HPDE6-E6E7 (cell line): ENCODE measurements around the gene CIB2.

ENCODE experiments used
- DNase-seq: peaks from one replicate; pipeline ENCODE4 v3.0.0; 2011; ENCODE audit warnings: missing footprints; ENCODE audit errors: extremely low spot score

The CIB2 gene

DNA sequence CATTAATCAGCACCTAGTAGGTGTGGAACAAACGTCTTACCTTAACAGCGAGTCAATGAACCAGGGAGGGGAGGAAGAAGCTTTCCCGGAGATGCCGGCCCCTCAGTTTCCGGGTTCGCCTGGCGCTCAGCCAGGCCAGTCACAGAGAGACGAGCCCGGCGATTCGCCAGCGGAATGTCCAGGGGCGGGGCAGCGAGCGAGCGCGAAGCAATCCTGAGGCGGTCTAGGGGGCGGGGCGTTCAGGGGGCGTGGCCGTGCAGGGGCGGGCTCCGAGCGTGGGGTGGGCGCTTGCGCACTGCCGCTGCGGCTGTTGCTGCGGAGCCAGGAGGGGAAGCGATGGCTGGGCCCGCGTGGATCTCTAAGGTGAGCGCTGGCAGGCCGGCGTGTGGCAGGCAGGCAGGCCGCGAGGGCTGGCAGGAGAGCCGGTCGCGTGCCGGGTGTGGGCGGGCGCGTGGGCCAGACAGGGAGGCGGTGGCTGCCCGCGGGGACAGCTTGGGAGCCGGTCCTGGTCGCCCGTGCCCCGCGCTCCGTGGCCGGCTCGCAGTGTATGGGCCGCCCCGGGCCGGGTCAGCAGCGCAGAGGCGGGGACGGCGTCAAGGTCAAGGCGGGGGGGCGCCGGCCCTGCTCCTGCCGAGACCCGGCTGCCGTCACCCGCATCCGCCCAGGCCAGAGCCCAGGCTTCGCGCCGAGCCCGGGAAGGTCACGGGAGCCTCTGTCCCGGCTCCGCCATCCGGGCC, 18.0 kb upstream of the CIB2 start, which contains the start of gene IDH3A:
TSS of gene IDH3A (plus strand) at position 295 of the 737 bp plus-strand sequence. CDS start at position 337, 42 bp downstream.
- DNase-seq = peak; percentile 86

DNA sequence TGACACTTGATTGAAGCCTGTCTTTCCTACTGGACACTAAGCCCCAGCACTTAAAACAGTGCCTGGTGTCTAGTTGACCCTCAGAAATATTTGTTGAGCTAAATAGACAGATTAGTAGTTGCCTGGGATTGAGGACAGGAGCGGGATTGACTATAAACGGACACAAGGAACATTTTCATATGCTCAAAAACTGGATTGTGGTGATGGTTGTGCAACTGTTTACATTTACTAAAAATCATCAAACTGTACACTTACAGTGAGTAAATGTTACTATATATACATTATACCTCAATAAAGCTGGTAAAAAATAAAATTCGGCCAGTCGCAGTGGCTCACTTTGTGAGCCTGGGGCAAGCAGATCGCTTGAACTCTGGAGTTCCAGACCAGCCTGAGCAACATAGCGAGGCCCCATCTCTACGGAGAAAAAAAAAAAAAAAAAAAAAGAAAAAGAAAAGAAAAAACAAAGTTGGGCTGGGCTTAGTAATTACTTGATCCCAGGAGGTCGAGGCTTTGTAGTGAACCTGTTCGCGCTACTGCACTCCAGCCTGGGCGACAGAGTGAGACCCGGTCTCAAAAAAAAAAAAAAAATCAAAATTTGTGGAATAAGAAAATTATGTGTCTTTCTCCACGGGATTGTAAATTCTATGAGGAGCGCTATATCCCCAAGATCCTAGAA, 17.3 kb upstream of the CIB2 start:
- DNase-seq = no peak

DNA sequence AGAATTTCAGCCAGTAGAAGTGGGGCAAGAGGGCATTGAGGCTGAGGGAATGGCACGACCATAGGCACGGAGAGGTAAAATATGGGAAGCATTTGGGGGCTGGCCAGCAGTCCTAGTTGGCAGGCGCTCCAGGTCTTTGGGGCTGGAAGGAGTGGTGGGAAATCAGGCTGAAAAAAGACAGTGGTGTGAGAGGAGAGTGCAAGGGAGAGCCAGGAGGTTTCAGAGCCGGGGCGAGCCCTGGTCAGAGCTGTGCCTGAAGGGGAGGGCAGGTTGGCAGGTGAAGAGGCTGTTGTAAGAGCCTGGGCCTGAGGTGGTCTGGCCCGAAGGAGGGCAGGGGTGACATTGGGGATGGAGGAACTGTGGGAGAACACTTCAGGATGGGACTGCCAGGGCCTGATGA, 16.3 kb upstream of the CIB2 start:
- DNase-seq = no peak

DNA sequence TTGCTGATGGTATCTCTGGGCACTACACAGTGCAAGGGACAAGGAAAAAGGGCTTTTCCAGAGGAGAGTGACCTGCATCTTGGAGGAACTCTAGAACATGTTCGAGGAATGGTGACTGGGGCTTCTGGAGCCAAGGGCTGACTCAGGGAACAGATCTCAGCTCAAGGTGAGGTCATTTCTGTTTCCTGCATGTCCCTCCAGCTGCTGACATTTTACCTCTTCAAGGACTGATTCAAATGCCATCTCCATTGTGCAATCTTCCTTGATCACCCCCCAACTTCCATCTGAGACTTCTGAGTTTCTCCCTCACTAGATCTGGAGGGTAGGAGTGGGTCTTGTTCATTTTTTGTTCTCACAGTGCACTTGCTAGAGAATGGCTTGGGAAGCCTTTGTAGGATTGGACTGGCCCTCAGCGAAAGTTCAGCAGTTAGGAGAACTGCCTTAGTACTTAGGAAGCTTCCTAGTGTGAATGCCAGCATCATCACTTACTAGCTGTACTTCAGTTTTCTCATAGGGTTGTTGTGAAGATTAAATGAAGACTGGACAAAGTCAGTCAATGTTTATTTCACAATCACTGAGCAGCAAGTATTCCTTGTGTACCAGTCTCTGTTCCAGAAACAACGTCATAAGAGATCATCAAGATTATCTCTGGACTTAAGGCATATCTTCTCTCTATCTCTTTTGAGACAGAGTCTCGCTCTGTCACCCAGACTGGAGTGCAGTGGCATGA, 15.3 kb upstream of the CIB2 start:
- no peak for DNase-seq

DNA sequence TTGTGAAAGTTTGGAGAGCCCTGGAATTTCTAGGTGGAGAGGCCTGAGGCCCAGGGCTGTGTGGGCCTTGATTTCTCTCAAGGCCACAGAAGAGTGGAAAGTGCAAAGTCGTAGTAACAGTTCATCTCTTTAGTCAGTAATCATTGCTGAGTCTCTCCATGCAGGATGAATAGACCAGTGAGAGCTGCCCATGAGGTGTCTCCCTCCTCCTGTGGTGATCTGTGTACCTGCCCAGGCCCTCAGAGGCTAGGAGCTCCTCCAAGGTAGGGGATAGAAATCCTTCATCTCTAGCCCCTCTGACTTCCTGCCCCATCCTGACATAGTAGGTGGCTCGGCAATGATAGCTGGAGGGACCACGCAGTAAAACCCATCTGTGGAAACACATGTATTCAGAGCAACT, 11.1 kb upstream of the CIB2 start:
- DNase-seq = no peak

DNA sequence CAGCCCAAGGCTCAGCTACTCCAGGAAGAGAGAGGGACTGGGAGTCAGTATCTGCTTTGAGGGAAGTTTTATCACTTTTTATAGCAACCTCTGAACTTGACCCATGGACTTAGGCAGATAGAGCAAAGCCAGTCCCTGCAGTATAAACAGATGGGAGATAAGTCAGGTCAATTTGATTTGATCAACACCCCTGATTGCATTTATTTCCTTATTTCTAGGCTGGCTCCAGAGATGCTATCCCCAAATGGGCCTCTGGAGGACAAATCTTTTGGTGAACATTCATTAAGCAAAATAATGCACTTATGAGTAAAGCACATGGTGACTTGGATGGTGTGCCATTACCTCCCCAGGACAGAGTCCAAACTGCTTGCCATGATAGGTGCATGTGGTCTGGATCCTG, 9.0 kb upstream of the CIB2 start:
- no peak for DNase-seq

DNA sequence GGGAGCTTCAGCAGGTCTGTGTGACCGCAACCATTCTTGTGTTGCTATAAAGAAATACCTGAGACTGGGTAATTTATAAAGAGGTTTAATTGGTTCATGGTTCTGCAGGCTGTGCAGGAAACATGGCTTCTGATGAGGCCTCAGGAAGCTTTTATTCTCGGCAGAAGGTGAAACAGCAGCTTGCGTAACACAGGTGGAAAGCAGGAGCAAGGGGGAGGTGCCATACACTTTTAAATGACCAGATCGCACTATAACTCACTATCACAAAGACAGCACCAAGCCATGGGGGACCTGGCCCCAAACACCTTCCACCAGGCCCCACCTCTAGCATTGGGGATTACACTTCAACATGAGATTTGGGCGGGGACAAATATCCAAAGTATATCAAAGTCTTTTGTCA, 8.3 kb upstream of the CIB2 start:
- no peak for DNase-seq

DNA sequence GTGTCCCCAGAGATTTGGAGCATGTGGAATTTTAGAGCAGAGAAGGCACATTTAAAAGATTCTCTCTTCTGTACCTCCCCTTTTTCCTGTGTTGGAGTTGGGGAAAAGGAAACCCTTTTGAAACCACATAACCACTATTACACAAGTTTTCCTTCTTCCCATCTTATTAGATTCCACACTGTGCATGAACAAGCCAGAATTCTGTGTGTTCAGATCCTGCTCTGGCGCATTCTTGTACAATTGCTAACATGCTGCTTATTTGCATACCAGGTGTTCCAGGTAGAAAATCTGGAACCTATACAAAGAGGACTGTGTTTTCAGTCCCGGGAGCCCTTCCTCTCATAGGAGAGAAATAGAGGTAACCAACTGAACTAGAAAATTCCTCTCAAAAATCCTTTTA, 2.6 kb upstream of the CIB2 start:
- peak; percentile 68 for DNase-seq

DNA sequence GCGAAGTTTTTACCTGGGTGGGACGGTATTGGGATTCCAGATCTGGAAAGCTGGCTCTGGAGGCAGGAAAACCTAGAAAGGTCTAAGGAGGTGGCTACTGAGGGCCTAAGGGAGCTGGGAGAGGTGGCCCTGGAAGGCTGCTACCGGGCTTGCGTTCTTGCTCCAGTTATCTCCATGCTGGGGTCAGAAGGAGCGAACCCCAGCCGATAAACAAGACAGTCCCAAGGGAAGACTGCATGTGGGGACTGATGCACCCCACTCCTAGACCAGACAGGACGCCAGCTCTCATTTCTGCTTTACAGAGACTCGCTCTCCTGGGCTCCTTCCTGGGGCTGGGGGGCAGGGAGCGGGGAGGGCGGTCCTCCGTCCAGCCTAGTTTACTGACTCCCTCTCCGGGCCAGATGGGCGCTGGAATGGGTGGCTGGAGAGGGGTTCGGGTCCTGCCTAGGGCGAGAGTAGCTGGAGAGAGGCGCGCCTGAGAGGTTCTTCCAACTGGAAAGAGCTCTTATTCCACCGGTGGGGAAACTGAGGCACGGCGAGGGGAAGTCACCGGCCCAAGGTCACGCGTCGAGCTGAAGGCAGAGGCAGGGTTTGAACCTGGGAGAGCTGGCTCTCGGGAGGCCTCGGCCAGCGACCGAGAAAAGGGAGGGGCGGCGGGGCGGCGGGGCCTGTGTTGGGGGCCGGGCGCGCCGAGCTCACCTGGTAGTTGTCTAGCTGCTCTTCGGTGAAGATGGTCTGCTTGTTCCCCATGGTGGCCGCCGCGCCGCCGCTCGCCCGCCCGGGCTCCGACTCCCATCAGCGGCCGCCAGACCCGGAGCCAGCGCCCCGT, 565 bp downstream of the CIB2 start:
- no peak for DNase-seq

DNA sequence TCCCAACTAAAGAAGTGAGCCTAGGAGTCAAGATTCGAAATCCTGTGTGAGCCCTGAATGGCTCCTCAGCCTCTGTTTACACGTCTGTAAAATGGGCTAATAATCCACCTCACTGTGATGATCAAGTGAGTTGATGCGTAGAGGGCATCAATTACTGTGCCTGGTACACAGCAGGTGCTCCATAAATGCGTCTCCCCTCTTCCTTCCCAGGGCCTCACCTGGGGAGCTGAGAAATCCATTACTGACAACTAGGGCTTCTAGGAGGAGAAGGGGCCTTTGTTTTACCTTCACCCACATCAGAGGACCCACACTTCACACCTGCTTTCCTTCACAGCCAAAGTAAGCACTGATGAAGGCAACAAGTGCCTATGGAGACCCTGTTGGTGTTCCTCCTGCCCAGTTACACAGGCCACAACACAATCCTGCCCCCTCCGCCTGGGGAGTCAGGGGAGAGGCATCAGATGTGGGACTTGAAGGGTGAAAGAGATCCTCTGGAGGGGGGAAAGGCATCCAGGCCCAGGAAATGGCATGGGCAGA, 1.4 kb downstream of the CIB2 start:
- no peak for DNase-seq

DNA sequence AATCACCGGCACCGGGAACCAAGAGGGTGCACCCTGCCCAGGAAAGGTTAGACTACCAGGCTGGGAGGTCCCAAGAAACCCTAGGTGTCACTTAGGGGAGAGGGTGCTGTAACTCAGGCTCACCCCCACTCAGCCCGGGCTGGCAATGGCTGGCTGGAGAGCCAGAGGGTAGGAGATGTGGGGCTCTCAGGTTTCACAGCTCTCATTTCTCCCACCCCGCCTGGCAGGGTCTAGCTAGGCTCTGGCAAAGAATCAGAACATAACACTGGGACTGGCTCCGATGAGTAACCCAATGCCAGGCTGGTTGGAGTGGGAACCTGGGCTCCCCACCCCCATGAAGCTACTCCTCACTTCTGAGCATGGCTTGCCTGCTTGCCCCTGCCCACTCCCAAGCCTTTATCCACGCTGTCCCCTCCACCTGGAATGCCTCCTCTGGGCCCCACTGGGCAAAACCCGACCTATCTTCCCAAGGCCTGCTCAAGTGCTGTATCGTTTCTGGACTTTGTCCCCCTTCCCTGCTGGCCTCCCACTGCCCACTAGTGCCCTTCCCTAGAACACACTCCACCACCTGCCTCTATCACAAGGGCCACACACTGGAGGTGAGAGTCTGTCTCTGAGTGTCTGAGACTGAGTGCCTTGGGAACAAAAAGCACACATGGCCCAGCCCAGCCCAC, 2.0 kb downstream of the CIB2 start:
- DNase-seq = no peak

DNA sequence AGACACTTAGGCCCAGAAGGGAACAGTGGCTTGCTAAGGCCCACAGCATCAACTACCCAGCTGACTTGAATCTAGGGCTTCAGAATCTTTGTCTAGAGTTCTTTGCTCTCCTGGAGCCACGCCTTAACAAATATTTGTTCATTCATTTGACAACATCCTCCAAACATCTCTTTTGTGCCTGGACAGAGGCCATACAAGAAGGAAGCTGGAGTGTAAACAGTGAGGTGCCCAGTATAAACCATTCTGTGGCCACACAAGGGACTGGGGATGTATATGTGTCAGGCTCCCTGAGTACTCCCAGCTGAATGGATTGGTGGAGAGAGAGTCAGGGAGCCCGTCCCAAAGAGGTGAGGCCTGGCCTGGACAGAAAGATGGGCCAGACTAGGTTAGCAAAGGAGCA, 3.4 kb downstream of the CIB2 start:
- no peak for DNase-seq

DNA sequence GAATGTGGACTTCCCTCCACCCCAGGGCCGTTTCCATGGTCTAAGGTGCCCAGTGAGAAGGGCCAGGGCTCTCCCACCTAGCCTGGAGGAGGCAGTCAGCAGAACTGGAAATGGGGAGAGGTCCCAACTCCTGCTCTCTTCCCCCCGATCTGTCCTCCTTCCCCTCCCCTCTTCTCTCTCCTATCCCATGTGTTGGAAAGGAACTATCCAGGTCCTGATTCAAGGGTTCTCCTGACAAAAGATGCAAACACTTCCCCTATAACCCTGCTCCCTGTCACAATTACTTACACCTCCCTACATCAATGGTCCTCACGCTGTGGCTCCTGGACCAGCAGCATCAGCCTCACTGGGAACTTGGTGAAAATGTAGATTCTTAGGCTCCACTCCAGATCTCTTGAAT, 6.0 kb downstream of the CIB2 start:
- DNase-seq = no peak

DNA sequence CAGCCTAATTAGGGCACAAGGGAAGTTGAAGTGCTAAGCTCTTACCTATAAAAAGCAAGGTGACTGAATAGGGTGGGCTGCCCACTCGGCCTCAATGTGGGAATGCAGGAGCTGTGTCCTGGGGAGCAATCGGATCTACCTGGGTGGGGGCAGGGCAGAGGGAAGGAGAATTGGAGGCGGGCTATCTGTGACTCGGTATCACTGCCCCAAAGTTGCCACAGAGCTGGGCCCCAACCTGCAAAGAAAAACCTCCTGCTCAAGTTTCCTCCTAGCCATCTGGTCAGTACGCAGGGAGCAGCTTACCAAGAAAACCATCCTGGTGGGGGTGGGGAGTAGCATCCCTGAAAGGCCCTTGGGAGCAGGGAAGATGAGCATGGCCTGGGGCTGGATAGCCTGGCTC, 10.7 kb downstream of the CIB2 start:
- no peak for DNase-seq

DNA sequence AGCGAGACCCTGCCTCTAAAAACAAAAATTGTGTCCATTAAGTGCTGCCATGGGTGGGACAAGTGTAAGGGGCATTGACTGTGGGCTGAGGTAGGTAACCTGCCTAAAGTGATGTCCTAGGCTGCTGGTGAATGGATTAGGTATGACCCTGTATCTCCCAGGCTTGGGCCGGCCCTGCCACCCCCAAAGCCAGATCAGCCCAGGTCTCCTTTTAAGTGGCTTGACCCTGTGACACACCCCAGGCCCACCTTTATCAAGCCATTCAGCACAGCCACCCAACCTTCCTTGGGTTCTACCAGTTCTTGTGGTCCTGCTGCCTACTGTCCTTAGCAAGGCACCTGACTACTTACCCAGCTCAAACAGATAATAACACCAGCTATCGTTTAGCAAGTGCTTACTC, 18.7 kb downstream of the CIB2 start:
- no peak for DNase-seq

DNA sequence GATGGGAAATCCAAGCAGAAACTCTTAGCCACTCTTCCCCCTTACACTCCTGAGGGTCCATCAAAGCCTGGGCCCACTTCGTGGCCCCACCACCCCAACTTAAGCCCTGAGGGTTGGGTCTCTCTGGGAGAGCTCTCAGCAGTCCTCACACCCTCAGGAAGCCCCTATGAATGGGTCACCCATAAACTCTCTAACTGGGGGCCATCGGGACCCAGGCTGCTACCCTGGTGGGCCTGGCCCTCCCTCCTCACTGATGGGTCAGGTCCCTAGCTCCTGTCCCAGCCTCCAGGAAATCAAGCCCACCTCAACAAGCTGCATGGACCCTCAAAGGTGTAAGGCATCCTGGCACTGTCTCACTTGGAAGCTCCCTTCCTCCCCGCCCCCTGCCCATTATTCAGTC, 19.5 kb downstream of the CIB2 start:
- no peak for DNase-seq

DNA sequence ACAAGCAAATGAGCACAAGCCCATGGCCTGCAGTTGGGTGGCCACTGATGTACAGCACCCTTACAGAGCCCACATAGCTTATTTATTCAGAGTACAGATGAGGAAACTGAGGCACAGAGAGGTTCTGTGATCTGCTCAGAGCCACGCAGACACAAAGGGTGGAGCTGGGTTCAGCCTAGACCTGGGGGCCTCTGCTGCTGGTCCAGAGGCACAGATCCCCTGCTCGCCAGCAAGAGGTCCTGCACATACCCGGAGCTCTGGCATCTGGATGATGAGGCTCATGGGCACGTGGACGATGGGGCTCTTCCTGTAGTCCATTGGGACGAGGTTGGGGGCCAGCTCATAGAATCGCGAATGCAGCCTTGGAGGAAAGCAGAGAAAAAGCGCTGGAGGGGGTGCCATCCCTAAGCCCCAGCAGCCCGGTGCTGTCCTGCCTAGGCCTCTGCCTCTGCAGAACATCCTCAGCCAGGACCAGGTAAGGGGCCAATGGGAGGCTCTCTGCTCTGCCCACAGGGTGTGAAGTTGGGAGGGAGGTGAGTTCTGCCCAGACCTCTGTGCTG, 20.2 kb downstream of the CIB2 start:
- DNase-seq = no peak

DNA sequence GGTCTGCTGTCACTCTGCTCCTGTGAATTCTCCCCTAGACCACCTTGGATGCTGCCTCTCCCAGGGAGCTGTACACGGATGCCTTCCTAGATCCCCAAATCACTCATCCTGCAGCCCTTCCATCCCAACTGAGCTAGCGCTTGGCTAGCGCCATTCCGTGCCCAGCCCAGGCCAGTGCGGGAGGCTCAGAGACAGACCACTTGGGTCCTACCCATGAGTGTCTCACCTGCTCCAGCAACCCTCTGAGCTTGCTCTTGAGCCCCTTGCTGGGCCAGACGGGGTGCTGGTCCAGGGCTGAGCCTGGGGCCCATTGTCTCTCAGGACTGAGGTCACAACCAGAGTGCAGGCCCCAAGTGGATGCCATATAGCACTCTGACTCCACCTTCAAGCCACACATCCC, 21.1 kb downstream of the CIB2 start:
- DNase-seq = no peak

DNA sequence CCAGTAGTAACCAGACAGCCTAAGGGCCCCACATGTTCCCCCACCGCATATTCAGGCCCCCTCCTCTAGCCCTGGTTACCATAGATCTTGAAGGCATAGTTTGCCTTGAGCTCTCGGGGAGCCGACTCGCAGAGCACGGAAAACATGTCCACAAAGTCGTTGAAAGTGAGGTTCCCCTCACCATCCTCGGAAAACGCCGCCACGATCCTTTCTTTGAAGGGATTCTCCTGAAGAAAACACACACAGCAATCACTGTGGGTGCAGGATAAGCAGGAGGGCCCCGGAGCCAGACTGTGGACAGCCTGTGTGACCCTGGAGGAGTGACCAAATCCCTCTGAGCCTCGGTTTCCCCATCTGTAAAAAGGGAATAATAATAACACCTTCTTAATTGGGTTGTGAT, 22.1 kb downstream of the CIB2 start:
- no peak for DNase-seq

DNA sequence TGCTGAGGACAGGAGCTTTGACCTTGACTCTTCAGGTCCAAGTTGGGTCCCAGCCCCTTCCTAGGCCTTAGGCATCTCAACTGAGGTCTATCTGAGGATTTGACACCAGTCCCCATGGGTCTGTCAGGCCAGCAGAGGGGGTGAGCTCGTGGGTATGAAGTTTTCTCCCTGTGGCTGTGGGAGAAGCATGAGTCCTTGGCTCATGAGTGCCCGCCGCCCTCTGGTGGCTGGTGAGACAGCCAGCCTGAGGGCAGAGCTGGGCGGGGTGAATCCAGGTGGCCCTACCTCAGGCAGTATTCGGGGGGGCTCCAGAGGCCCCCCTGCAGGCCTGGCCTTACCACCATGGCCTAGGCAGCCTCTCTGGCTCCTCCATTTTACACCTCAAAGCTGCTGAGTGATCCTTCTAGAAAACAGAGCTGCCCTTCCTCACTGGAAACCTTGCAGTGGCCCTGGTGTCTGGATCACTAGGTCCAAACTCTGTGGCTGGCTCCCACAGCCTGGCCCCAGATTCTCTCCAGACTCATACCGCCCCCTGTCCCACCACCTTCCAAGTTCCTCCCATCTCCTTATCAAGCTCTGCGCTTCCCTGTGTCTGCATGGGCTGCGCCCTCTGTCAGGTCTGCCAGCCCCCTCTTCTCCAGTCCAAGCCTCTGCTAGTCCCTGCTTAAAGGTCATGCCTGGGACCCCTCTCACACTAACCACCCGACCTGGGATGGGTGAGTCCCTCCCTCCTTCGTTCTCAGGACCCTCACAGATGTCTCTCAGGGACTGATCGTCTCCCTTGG, 22.8 kb downstream of the CIB2 start:
- DNase-seq = peak; percentile 75
